ENCODE results near the gene ABCA2. TPM values are rescaled to one million over a fixed set of nuclear protein-coding genes. Genes with fewer than 3 reads are reported as not detected.

ABCA2 gene
- total RNA-seq: 8.5 and 9.4 TPM in 2 replicates

GRCh38 chr9:137027369-137028262 is at the start of gene ABCA2:
Gene ABCA2 (minus strand): TSS chr9:137028237. CDS start chr9:137028140, 97 bp downstream.

GRCh38 chr9:137077010-137077747 is 49.1 kb upstream of the ABCA2 start, which contains the start of gene UAP1L1:
Gene UAP1L1 (plus strand): TSS chr9:137077517. CDS start chr9:137077533, 16 bp downstream.

GRCh38 chr9:137070201-137070905 is 42.3 kb upstream of the ABCA2 start, which contains the start of gene SAPCD2:
Gene SAPCD2 (minus strand): TSS chr9:137070557. CDS start chr9:137070460, 97 bp downstream.

GRCh38 chr9:137053944-137054931 is 26.2 kb upstream of the ABCA2 start, which contains the start of gene ENTPD2:
Gene ENTPD2 (minus strand): TSS chr9:137054061. CDS start chr9:137053997, 64 bp downstream.

DNA sequence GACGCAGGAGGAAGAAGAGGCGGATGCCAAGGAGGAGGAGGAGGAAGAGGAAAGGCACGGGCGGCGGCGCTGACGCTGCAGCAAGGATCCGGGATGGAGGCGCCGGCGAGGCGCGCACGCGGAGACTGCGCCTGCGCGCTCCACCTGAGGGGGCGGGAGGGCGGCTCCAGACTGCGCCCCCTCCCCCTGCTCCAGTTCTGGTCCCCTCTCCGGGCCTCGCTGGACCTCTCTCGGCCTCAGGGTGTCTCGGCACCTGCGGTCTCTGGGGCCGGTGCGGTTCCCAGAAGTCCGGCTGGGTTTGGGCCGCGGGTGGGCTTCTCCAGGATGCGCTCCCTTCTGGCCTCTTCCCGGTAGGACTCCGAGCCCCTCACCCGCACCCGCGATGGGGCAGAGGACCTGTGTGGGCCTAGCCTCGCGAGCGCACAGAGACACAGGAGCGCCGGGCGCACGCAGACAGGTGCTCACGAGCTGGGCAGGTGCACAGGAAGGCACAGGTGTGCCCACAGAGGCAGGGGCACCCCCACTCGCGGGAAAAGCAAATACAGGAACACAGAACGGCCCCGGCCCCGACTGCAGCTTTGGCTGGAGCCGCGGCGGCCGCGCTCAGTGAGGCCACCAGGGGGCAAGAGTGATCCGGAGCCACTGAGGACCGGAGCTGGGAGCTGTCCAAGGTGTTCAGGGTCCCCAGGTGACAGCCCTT is 18.2 kb upstream of the ABCA2 start, which contains the start of gene NPDC1:
TSS of gene NPDC1 (minus strand) at position 90 of the 700 bp plus-strand sequence. CDS start 188 bp downstream, outside the sequence.

GRCh38 chr9:137031904-137032640 is 4.0 kb upstream of the ABCA2 start, which contains the start of gene FUT7:
Gene FUT7 (minus strand): TSS chr9:137032088. CDS start chr9:137031991, 97 bp downstream.

GRCh38 chr9:136996361-136997292 is 31.4 kb downstream of the ABCA2 start, which contains the start of gene CLIC3:
Gene CLIC3 (minus strand): TSS chr9:136996568. CDS start chr9:136996543, 25 bp downstream.

GRCh38 chr9:136991993-136992818 is 35.8 kb downstream of the ABCA2 start, which contains the start of gene PAXX:
Gene PAXX (plus strand): TSS chr9:136992422. CDS start chr9:136992444, 22 bp downstream.

GRCh38 chr9:136982232-136983051 is 45.6 kb downstream of the ABCA2 start, which contains the start of gene LCNL1:
Gene LCNL1 (plus strand): TSS chr9:136982993. CDS start chr9:136983587, 594 bp downstream.

GRCh38 chr9:136977223-136977622 is 50.8 kb downstream of the ABCA2 start, which contains the start of gene PTGDS:
Gene PTGDS (plus strand): TSS chr9:136977504. CDS start chr9:136977579, 75 bp downstream.

Other genes starting within 250 kb of the ABCA2 start
- 85.4 and 89.2 TPM in 2 replicates for gene TMEM141, start 236.9 kb downstream of the ABCA2 start, total RNA-seq
- under 0.01 TPM in 1 of 2 replicates, not detected in the other for gene CCDC183, start 231.9 kb downstream of the ABCA2 start, total RNA-seq
- 85.8 and 89.3 TPM in 2 replicates for gene RABL6, start 220.3 kb downstream of the ABCA2 start, total RNA-seq
- gene AJM1, start 185.8 kb downstream of the ABCA2 start, total RNA-seq: 0.45 and 1.3 TPM in 2 replicates
- 119 and 125 TPM in 2 replicates for gene PHPT1, start 178.8 kb downstream of the ABCA2 start, total RNA-seq
- 2.5 and 3.0 TPM in 2 replicates for gene MAMDC4, start 175.9 kb downstream of the ABCA2 start, total RNA-seq
- 491 and 504 TPM in 2 replicates for gene EDF1, start 161.9 kb downstream of the ABCA2 start, total RNA-seq
- gene TRAF2, start 141.7 kb downstream of the ABCA2 start, total RNA-seq: 9.1 and 9.4 TPM in 2 replicates
- gene FBXW5, start 83.5 kb downstream of the ABCA2 start, total RNA-seq: 113 and 115 TPM in 2 replicates
- not detected in 2 replicates for gene C8G, start 83.0 kb downstream of the ABCA2 start, total RNA-seq
- gene LCN12, start 76.0 kb downstream of the ABCA2 start, total RNA-seq: not detected in 2 replicates
- 2.4 TPM in 1 of 2 replicates, not detected in the other for gene PTGDS, start 50.7 kb downstream of the ABCA2 start, total RNA-seq
- under 0.01 TPM in 1 of 2 replicates, not detected in the other for gene LCNL1, start 45.2 kb downstream of the ABCA2 start, total RNA-seq
- 30.6 and 32.9 TPM in 2 replicates for gene PAXX, start 35.8 kb downstream of the ABCA2 start, total RNA-seq
- 1.3 and 4.0 TPM in 2 replicates for gene CLIC3, start 31.7 kb downstream of the ABCA2 start, total RNA-seq
- not detected in 2 replicates for gene FUT7, start 3.9 kb upstream of the ABCA2 start, total RNA-seq
- gene NPDC1, start 17.9 kb upstream of the ABCA2 start, total RNA-seq: 18.7 and 19.6 TPM in 2 replicates
- gene ENTPD2, start 25.8 kb upstream of the ABCA2 start, total RNA-seq: not detected in 2 replicates
- gene SAPCD2, start 42.3 kb upstream of the ABCA2 start, total RNA-seq: 21.9 and 24.2 TPM in 2 replicates
- gene UAP1L1, start 49.3 kb upstream of the ABCA2 start, total RNA-seq: 4.9 and 5.5 TPM in 2 replicates
- gene MAN1B1, start 58.7 kb upstream of the ABCA2 start, total RNA-seq: 56.0 and 72.4 TPM in 2 replicates
- 66.6 and 69.7 TPM in 2 replicates for gene DPP7, start 86.5 kb upstream of the ABCA2 start, total RNA-seq
- not detected in 2 replicates for gene GRIN1, start 110.9 kb upstream of the ABCA2 start, total RNA-seq
- gene LRRC26, start 141.8 kb upstream of the ABCA2 start, total RNA-seq: not detected in 2 replicates
- gene TMEM210, start 143.8 kb upstream of the ABCA2 start, total RNA-seq: not detected in 2 replicates
- 10.3 and 15.3 TPM in 2 replicates for gene ANAPC2, start 160.3 kb upstream of the ABCA2 start, total RNA-seq
- 75.8 and 84.9 TPM in 2 replicates for gene SSNA1, start 160.4 kb upstream of the ABCA2 start, total RNA-seq
- 6.1 and 6.4 TPM in 2 replicates for gene TPRN, start 172.5 kb upstream of the ABCA2 start, total RNA-seq
- 43.1 and 47.9 TPM in 2 replicates for gene TMEM203, start 177.4 kb upstream of the ABCA2 start, total RNA-seq
- gene NDOR1, start 177.5 kb upstream of the ABCA2 start, total RNA-seq: 14.9 and 16.8 TPM in 2 replicates
- 0.50 and 1.2 TPM in 2 replicates for gene RNF208, start 194.0 kb upstream of the ABCA2 start, total RNA-seq
- 0.74 and 1.2 TPM in 2 replicates for gene CYSRT1, start 196.9 kb upstream of the ABCA2 start, total RNA-seq
- gene RNF224, start 199.3 kb upstream of the ABCA2 start, total RNA-seq: under 0.01 TPM in 1 of 2 replicates, not detected in the other
- not detected in 2 replicates for gene SLC34A3, start 202.7 kb upstream of the ABCA2 start, total RNA-seq
- 795 and 833 TPM in 2 replicates for gene TUBB4B, start 213.1 kb upstream of the ABCA2 start, total RNA-seq
- gene STPG3, start 223.0 kb upstream of the ABCA2 start, total RNA-seq: not detected in 2 replicates
- gene NELFB, start 227.1 kb upstream of the ABCA2 start, total RNA-seq: 55.9 and 59.2 TPM in 2 replicates
- gene TOR4A, start 249.5 kb upstream of the ABCA2 start, total RNA-seq: 33.9 and 36.5 TPM in 2 replicates